ENCODE results near the gene ESPNL. TPM values are rescaled to one million over a fixed set of nuclear protein-coding genes. Genes with fewer than 3 reads are reported as not detected.

Gene ESPNL
- total RNA-seq, 1 donor from 2014 or later = not detected

GRCh38 chr2:238138331-238139195 lies 38.4 kb downstream of the ESPNL start, which contains the start of gene KLHL30:
KLHL30 (plus strand) TSS chr2:238138668; CDS start chr2:238140755, 2,087 bp downstream.
- no peak for TF ChIP-seq CTCF (IDR thresholded peaks at IDR 0.05)
- DNase-seq (ENCODE audit: extremely low spot score, unreplicated experiment) = no peak
- peaks cover 19% of the 10 kb centered on the region for H3K4me1 Mint-ChIP-seq (ENCODE audit: unreplicated experiment)
- H3K4me3 Mint-ChIP-seq (ENCODE audit: unreplicated experiment) = no peak within 1 kb of the TSS
- no peaks in the 10 kb centered on the region for H3K9me3 Mint-ChIP-seq (ENCODE audit: unreplicated experiment)
- no peaks in the 10 kb centered on the region for H3K27me3 Mint-ChIP-seq (ENCODE audit: unreplicated experiment)
- H3K27ac Mint-ChIP-seq (ENCODE audit: unreplicated experiment) = no peak within 1 kb of the TSS
- H3K36me3 Mint-ChIP-seq (ENCODE audit: unreplicated experiment) = no peaks in the 10 kb centered on the region

- Mint-ChIP-seq H3K36me3 (ENCODE audit: unreplicated experiment) (no peaks in the 10 kb centered on the region), H3K4me1 (ENCODE audit: unreplicated experiment) (peaks cover 24% of the 10 kb centered on the region)
- peak; percentile 45 for TF ChIP-seq CTCF (IDR thresholded peaks at IDR 0.05)
These were observed 39.3 kb downstream of the ESPNL start for GRCh38 chr2:238139196-238140039.

GRCh38 chr2:238140040-238140439 lies 39.9 kb downstream of the ESPNL start:
- no peaks in the 10 kb centered on the region for H3K36me3 Mint-ChIP-seq (ENCODE audit: unreplicated experiment)
- no peak overlapping the region for H3K4me3 Mint-ChIP-seq (ENCODE audit: unreplicated experiment)
- no peak for DNase-seq (ENCODE audit: extremely low spot score, unreplicated experiment)
- H3K27me3 Mint-ChIP-seq (ENCODE audit: unreplicated experiment) = no peaks in the 10 kb centered on the region
- peaks cover 24% of the 10 kb centered on the region for H3K4me1 Mint-ChIP-seq (ENCODE audit: unreplicated experiment)
- no peak for TF ChIP-seq CTCF (IDR thresholded peaks at IDR 0.05)
- H3K27ac Mint-ChIP-seq (ENCODE audit: unreplicated experiment) = no peak overlapping the region
- no peaks in the 10 kb centered on the region for H3K9me3 Mint-ChIP-seq (ENCODE audit: unreplicated experiment)

More at GRCh38 chr2:238139196-238140039, 39.3 kb downstream of the ESPNL start:
- H3K27me3 Mint-ChIP-seq (ENCODE audit: unreplicated experiment) = no peaks in the 10 kb centered on the region
- H3K27ac Mint-ChIP-seq (ENCODE audit: unreplicated experiment) = no peak overlapping the region
- no peak overlapping the region for H3K4me3 Mint-ChIP-seq (ENCODE audit: unreplicated experiment)
- H3K9me3 Mint-ChIP-seq (ENCODE audit: unreplicated experiment) = no peaks in the 10 kb centered on the region
- DNase-seq (ENCODE audit: extremely low spot score, unreplicated experiment) = no peak

- H3K27ac Mint-ChIP-seq (ENCODE audit: unreplicated experiment) = no peak overlapping the region
- no peak overlapping the region for H3K4me3 Mint-ChIP-seq (ENCODE audit: unreplicated experiment)
- TF ChIP-seq CTCF (IDR thresholded peaks at IDR 0.05) = no peak
- H3K4me1 Mint-ChIP-seq (ENCODE audit: unreplicated experiment) = peaks cover 24% of the 10 kb centered on the region
- H3K27me3 Mint-ChIP-seq (ENCODE audit: unreplicated experiment) = no peaks in the 10 kb centered on the region
- H3K36me3 Mint-ChIP-seq (ENCODE audit: unreplicated experiment) = no peaks in the 10 kb centered on the region
- DNase-seq (ENCODE audit: extremely low spot score, unreplicated experiment) = no peak
- H3K9me3 Mint-ChIP-seq (ENCODE audit: unreplicated experiment) = no peaks in the 10 kb centered on the region
These were observed 40.8 kb downstream of the ESPNL start for GRCh38 chr2:238140721-238141540.
